ENCODE results near the gene HNRNPA3. TPM values are rescaled to one million over a fixed set of nuclear protein-coding genes. Genes with fewer than 3 reads are reported as not detected.
"Not testable (repeated sequence)": the region's sequence is repeated elsewhere in the genome, so short reads cannot be mapped to it uniquely, and the experiment has no call there.

HNRNPA3 gene
- total RNA-seq, 1 donor from 2014 or later = 132 TPM

DNA sequence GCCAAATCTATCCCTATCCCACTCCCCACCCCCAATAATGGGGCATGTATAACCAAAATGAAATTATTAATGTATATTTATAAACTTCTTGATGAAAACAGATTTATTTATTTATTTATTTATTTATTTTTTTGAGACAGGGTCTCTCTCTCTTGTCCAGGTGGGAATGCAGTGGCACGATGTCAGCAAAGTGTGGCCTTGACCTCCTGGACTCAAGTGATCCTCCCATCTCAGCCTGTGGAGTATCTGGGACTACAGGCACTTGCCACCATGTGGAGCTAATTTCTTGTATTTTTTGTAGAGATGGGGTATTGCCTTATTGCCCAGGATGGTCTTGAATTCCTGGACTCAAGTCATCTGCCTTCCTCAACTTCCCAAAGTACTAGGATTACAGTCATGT lies 28.0 kb upstream of the HNRNPA3 start:
- Histone ChIP-seq H3K36me3 (no peaks in the 10 kb centered on the region), H3K27me3 (ENCODE audit: low read depth) (no peaks in the 10 kb centered on the region), H3K4me3 (no peak overlapping the region), H3K27ac (no peak overlapping the region), H3K9me3 (no peaks in the 10 kb centered on the region), H3K4me1 (no peaks in the 10 kb centered on the region)
- ATAC-seq = no peak
- TF ChIP-seq, protein P1, sequence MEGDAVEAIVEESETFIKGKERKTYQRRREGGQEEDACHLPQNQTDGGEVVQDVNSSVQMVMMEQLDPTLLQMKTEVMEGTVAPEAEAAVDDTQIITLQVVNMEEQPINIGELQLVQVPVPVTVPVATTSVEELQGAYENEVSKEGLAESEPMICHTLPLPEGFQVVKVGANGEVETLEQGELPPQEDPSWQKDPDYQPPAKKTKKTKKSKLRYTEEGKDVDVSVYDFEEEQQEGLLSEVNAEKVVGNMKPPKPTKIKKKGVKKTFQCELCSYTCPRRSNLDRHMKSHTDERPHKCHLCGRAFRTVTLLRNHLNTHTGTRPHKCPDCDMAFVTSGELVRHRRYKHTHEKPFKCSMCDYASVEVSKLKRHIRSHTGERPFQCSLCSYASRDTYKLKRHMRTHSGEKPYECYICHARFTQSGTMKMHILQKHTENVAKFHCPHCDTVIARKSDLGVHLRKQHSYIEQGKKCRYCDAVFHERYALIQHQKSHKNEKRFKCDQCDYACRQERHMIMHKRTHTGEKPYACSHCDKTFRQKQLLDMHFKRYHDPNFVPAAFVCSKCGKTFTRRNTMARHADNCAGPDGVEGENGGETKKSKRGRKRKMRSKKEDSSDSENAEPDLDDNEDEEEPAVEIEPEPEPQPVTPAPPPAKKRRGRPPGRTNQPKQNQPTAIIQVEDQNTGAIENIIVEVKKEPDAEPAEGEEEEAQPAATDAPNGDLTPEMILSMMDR (IDR thresholded peaks at IDR 0.05) = no peak
- no peak for DNase-seq
- intact Hi-C loops (cut with DNase I) = no loop called here

DNA sequence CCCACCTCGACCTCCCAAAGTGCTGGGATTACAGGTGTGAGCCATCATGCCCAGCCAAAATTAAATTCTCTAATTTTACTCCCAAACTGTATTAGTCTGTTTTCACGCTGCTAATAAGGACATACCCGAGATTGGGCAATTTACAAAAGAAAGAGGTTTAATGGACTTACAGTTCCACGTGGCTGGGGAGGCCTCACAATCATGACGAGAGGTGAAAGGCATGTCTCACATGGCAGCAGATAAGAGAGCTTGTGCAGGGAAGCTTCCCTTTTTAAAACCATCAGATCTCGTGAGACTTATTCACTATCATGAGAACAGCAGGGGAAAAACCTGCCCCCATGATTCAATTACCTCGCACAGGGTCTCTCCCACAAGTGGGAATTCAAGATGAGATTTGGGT lies 26.6 kb upstream of the HNRNPA3 start:
- intact Hi-C loops (cut with DNase I); H3K4me3 ChIP-seq; H3K36me3 ChIP-seq; H3K4me1 ChIP-seq; H3K27me3 ChIP-seq (ENCODE audit: low read depth); ATAC-seq; DNase-seq; H3K9me3 ChIP-seq; H3K27ac ChIP-seq: not testable (repeated sequence)

DNA sequence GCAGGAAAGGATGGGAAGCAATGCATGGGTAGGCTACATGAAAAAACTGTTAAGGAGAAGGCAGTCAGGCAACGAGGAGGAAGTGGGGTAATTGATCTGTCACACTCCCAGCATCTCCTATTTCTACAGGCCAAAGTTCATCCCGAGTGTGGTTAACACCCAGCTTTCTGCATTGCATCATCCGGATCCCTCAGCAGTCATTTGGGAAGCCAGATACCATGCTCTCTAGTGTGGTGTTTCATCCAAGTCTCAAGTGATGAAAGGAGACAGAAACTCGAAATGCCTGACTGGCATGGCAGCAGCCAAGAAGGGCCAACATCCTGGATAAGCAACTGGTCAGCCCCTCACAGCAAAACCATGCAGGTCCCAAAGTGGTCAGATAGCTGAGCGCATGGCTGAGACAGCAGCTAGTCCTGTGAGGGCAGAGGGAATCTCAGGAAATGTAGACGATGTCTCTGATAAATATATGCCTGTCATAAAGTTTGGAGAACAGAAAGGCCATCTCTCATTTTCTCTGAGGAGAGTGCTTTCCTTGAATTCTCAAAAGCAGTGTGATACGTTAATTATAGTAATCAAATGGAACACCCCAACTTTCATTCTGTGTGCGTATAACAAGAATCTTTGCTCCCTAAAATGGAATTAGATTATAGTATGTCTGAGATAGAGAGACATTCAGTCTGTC lies 24.8 kb upstream of the HNRNPA3 start:
- no peak for DNase-seq
- Histone ChIP-seq H3K36me3 (no peaks in the 10 kb centered on the region), H3K9me3 (no peaks in the 10 kb centered on the region), H3K4me1 (no peaks in the 10 kb centered on the region), H3K27ac (no peak overlapping the region), H3K4me3 (no peak overlapping the region), H3K27me3 (ENCODE audit: low read depth) (no peaks in the 10 kb centered on the region)
- ATAC-seq = peak in 1 of 2 donors; percentile 16
- TF ChIP-seq, protein P1 (IDR thresholded peaks at IDR 0.05) = no peak
- intact Hi-C loops (cut with DNase I) = no loop called here

DNA sequence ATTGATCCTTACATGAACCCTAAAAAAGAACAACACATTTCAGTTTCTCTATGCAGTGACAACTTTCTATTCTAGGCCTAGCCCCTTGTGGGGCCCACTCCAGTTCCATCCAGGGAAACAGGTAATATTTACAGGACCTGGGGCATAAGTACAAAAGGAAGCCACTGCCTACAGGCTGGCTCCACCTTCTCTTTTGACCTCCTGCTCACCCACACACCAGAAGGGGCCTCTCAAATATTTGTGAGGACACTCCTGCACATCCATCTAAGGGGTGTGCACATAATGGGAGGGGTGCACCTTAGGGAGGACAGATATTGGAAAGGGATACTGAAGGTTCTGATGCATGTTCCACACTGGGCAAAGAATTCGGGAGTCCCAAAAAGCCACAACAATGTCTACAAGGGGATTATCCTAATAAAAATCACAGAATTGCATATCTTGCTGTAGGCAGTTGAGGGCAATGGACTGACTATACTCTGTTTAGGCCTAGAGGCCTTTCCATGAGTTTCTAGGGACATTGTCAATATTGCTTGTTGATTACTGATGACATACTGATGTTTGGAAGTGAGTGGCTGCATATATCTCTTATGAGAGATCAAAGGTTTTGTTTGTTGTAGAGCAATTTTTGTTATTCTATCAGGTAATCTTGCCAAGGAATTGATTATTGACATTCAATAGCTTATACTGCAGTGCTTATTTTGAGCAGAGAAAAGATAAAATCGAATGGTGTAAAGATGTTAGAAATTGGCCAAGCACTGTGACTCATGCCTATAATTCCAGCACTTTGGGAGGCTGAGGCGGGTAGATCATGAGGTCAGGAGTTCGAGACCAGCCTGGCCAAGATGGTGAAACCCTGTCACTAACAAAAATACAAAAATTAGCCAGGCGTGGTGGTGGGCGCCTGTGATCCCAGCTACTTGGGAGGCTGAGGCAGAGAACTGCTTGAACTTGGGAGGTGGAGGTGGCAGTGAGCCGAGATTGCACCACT lies 23.8 kb upstream of the HNRNPA3 start:
- Histone ChIP-seq H3K9me3 (no peaks in the 10 kb centered on the region), H3K27ac (no peak overlapping the region), H3K27me3 (ENCODE audit: low read depth) (no peaks in the 10 kb centered on the region), H3K4me3 (no peak overlapping the region), H3K36me3 (no peaks in the 10 kb centered on the region), H3K4me1 (no peaks in the 10 kb centered on the region)
- TF ChIP-seq, protein P1 (IDR thresholded peaks at IDR 0.05) = no peak
- ATAC-seq (no peak), DNase-seq (no peak)
- intact Hi-C loops (cut with DNase I) = no loop called here

DNA sequence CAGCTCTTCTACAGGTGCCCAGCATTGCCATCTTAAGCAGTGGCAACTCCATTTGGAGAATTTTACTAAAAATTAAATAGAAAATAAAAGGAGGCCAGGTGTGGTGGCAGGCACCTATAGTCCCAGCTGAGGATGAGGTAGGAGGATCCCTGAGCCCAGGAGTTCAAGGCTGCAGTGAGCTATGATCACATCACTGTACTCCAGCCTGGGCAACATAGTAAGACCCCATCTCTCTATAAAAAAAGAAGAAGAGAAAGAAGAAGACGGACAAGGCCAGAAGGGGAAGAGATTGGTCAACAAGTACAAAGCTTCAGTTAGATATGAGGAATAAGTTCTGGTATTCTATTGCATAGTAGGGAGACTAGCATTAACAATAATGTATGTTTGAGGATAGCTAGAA lies 21.7 kb upstream of the HNRNPA3 start:
- H3K27me3 ChIP-seq (ENCODE audit: low read depth) = no peaks in the 10 kb centered on the region
- no peak overlapping the region for H3K4me3 ChIP-seq
- DNase-seq (no peak), ATAC-seq (no peak)
- H3K36me3 ChIP-seq = no peaks in the 10 kb centered on the region
- H3K27ac ChIP-seq = no peak overlapping the region
- TF ChIP-seq, protein P1 (IDR thresholded peaks at IDR 0.05) = no peak
- H3K4me1 ChIP-seq = no peaks in the 10 kb centered on the region
- intact Hi-C loops (cut with DNase I) = no loop called here
- H3K9me3 ChIP-seq = no peaks in the 10 kb centered on the region

DNA sequence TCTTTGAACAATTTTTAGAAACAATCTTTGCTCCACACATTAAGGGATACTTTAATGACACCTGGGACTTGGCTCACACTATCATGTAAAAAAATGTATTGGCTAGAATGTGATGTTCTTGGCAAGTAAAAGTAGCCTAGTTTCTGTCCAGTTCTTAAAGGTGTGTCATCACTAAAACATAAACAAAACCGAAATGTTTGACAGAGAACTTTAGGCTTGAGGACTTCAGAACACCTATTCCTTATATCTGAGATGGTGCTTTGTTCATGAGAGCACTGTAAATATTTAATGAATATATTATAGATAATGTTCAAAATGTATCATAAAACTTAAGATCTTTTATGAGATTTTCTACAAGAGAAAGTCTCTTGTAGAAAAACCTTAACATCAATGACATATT lies 19.8 kb upstream of the HNRNPA3 start:
- DNase-seq = no peak
- H3K27ac ChIP-seq = no peak overlapping the region
- H3K4me1 ChIP-seq = no peaks in the 10 kb centered on the region
- intact Hi-C loops (cut with DNase I) = no loop called here
- H3K9me3 ChIP-seq = no peaks in the 10 kb centered on the region
- no peaks in the 10 kb centered on the region for H3K36me3 ChIP-seq
- no peak for ATAC-seq
- no peak overlapping the region for H3K4me3 ChIP-seq
- TF ChIP-seq, protein P1 (IDR thresholded peaks at IDR 0.05) = no peak
- no peaks in the 10 kb centered on the region for H3K27me3 ChIP-seq (ENCODE audit: low read depth)

Measured in lower lobe of right lung (tissue), 2 donors.